Mucosa of descending colon (tissue), 3 donors: ENCODE measurements around the gene INTS4. TPM values are rescaled to one million over a fixed set of nuclear protein-coding genes. Genes with fewer than 3 reads are reported as not detected.

ENCODE experiments used
- ATAC-seq: fragments of 200-7000 bp; cut with Tn5 transposase; one replicate; pipeline ENCODE4 v1.9.1; 2020; ENCODE audit warnings: mild to moderate bottlenecking, moderate library complexity
- DNase-seq, 3 donors: peaks; one replicate each; pipeline ENCODE4 v3.0.0-alpha.2; 2020
- H3K36me3 ChIP-seq: fragments of 200-600 bp; one replicate; pipeline ENCODE4 v1.8.0; 2021; ENCODE audit warnings: low read depth, mild to moderate bottlenecking
- H3K4me1 ChIP-seq: fragments of 200-600 bp; one replicate; pipeline ENCODE4 v1.8.0; 2021; ENCODE audit warnings: low read depth, mild to moderate bottlenecking
- H3K4me3 ChIP-seq: fragments of 200-600 bp; one replicate; pipeline ENCODE4 v1.8.0; 2021; ENCODE audit warnings: mild to moderate bottlenecking
- H3K9me3 ChIP-seq: fragments of 200-600 bp; one replicate; pipeline ENCODE4 v1.8.0; 2021; ENCODE audit warnings: mild to moderate bottlenecking
- CTCF ChIP-seq: fragments of 200-600 bp; IDR thresholded peaks from one replicate; pipeline ENCODE4 v1.8.0; 2022; ENCODE audit warnings: antibody characterized with exemption, mild to moderate bottlenecking
- intact Hi-C, 2 donors: fragments of 100-400 bp; cut with DNase I in 1 of 2; cut with micrococcal nuclease in 1 of 2; formaldehyde crosslinking; loops; one replicate each; pipeline versions ENCODE4 v1.11.0 to v1.11.1; 2022; cut with DNase I, micrococcal nuclease
- total RNA-seq, 3 donors: library from RNA; stranded (reverse); fragmentation: NEBNext Ultra II Directional in 2 of 3; extraction: Animal tissue kit (Norgen Biotek cat#: 25700) in 2 of 3; gene quantifications; one replicate each; pipeline versions ENCODE4 v1.2.1 to v1.2.4, GENCODE V29; 2021 to 2023
- donor health status: DM: no; HTN: no; CAD: no; lungs with moderate emphysema.
- donor health status: DM: no; HTN: no; CAD: no.
- donor health status: DM: no; HTN: yes; CAD: no.

INTS4 gene
- total RNA-seq, 3 donors from 2014 or later, result 22.8 to 31.7 (median 28.3) TPM

- Histone ChIP-seq H3K4me1 (no peaks in the 10 kb centered on the region), H3K4me3 (no peak overlapping the region), H3K36me3 (no peaks in the 10 kb centered on the region), H3K9me3 (no peaks in the 10 kb centered on the region)
- intact Hi-C loops, result no loop called here
- no peak for DNase-seq
- no peak for TF ChIP-seq CTCF
- no peak for ATAC-seq
These were observed 16.8 kb upstream of the INTS4 start for GRCh38 chr11:78011301-78011700.

GRCh38 chr11:78010755-78011154, 16.3 kb upstream of the INTS4 start:
- DNase-seq, result no peak
- ATAC-seq, result no peak
- TF ChIP-seq CTCF, result no peak
- H3K9me3 ChIP-seq, result no peaks in the 10 kb centered on the region
- no peak overlapping the region for H3K4me3 ChIP-seq
- H3K36me3 ChIP-seq, result no peaks in the 10 kb centered on the region
- H3K4me1 ChIP-seq, result no peaks in the 10 kb centered on the region
- intact Hi-C loops, result no loop called here

DNA sequence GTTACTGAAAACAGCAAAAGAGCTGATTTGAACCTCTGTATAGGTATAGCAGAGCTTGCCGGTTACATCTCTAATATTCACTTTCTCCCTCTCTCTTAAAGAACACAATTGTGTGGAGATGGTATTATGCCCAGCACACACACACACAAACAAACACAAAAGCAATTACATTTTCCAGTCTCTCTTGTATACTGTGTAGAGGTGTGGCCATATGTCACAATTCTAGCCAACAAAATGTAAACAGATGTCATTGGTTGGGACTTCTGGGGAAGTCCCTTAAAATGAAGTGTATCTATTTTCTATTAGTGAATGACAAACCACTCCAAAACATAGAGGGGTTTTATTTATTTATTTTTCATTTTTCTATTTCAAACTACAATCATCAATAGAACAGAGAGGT, 15.8 kb upstream of the INTS4 start:
- no peaks in the 10 kb centered on the region for H3K36me3 ChIP-seq
- H3K9me3 ChIP-seq, result no peaks in the 10 kb centered on the region
- TF ChIP-seq CTCF, result no peak
- no peaks in the 10 kb centered on the region for H3K4me1 ChIP-seq
- DNase-seq (no peak), ATAC-seq (no peak)
- H3K4me3 ChIP-seq, result no peak overlapping the region
- intact Hi-C loops, result no loop called here

GRCh38 chr11:78009062-78009461, 14.6 kb upstream of the INTS4 start:
- H3K36me3 ChIP-seq, result no peaks in the 10 kb centered on the region

GRCh38 chr11:78000193-78000592, 5.7 kb upstream of the INTS4 start:
- DNase-seq, result peak in 1 of 3 donors; percentile 50
- no peak overlapping the region for H3K4me3 ChIP-seq
- H3K36me3 ChIP-seq, result no peaks in the 10 kb centered on the region
- intact Hi-C loops, result loop anchor here in 1 of 2 donors (5.0 kb wide), 1 partner anchor 178 kb away; the partner anchor contains the start of genes AAMDC and RSF1
- H3K9me3 ChIP-seq, result no peaks in the 10 kb centered on the region
- H3K4me1 ChIP-seq, result peaks cover 3% of the 10 kb centered on the region
- peak; percentile 41 for TF ChIP-seq CTCF
- peak; percentile 86 for ATAC-seq

More at GRCh38 chr11:78009062-78009461, 14.6 kb upstream of the INTS4 start:
- H3K4me3 ChIP-seq, result no peak overlapping the region
- no peaks in the 10 kb centered on the region for H3K9me3 ChIP-seq
- no peak for TF ChIP-seq CTCF
- intact Hi-C loops, result no loop called here
- no peak for DNase-seq
- H3K4me1 ChIP-seq, result no peaks in the 10 kb centered on the region
- no peak for ATAC-seq
